Measurements from ENCODE around the gene TBC1D22B. TPM values are rescaled to one million over a fixed set of nuclear protein-coding genes. Genes with fewer than 3 reads are reported as not detected.

The TBC1D22B gene
- total RNA-seq, 1 experiment from 2014 or later = 3.4 TPM

DNA sequence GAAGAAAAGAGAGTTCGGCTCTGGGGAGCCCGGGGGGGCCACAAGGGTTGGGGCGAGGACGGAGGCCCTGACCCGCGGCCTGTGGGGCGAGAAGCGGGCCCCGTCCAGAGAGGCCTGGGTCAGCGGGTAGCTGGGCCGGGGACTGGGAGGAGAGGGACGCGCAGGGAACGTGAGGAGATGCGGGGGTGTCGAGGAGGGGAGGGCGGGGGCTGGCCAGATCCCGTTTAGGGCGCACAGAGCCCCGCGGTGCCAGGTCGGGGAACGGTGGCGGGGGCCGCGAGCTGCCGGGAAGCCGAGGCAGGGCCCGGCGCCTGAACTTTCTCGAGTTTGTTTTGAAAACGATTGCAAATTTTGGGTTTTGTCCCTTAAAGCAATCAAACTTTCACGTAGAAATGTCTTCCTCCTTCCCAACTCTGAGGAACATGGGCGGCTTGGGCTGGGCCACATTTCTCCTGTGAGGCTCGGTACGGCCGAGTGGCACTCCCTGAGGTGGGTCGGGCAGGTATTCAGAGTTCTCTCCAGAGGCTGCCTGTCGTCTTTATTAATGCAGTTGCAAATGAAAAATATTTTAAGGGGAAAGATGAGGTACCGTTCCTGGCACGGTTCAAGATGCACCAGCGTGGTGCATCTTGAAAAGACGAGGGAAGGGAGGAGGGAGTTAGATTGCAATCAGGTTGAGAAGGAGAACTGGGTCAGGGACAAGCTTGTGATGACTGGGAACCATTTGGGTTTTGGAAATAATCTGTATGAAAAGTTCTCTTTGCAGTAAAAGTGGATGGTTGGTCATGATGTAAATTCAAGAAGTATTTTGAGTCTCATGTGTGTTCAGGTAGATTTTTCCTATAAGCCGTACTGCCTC is 97.2 kb downstream of the TBC1D22B start:
- no peak for DNase-seq (ENCODE audit: low spot score)

DNA sequence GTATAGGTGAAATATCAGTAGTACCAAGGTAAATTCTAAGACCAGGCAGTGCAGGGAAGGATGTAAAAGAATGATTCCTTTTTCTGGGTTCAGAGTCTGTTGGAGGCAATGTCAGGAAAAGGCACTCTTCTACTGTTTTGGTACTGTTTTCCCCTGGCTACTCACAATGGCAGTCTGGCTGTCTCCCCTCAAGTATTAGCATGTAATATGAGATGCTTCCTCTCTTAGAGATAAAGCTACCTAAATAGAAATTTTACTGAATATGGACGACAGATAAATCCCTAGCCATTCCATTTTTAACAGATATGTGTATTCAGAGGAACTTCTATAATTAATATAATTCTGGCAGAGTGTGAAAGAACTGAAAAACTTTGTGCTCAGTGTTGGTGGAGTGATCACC is 99.7 kb downstream of the TBC1D22B start:
- no peak for DNase-seq (ENCODE audit: low spot score)

DNA sequence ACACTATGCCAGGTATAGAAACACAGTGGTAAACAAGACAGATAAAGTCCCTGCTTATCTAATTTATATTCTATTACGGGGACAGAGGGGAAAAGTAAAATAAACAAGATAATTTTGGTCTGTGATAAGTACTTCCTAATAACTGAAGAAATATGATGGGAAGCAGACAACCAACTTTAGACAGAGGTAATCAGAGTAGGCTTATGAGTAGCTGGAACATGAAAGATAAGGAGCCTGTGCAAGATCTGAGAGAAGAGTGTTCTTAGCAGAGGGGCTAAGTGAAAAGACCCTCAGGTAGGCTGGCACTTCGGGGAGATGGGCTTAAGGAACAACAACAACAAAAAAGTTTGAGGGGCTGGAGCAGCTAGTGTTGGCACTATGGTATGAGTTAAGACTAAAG is 100.3 kb downstream of the TBC1D22B start:
- no peak for DNase-seq (ENCODE audit: low spot score)

DNA sequence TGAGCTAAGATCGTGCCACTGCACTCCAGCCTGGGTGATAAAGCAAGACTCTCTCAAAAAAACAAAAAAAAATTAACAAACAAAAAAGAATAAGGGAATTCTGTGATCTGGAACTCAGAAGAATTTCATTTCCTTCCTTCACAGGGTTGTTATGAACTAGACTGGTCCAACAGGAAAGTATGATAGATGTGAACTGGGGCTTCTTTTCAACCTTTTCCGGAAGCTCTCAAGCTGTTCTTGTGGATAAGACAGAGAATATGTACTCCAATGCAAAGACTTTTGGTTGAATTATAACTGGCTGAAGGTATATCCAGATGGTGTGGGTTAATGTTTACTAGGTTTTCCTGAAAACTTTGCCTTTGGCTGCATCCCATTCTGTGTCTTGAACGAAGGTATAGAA is 101.5 kb downstream of the TBC1D22B start:
- DNase-seq (ENCODE audit: low spot score) = no peak

- DNase-seq (ENCODE audit: low spot score) = no peak
These were observed 104.7 kb downstream of the TBC1D22B start for GRCh38 chr6:37362101-37362828.

GRCh38 chr6:37365791-37366190 is 108.2 kb downstream of the TBC1D22B start:
- no peak for DNase-seq (ENCODE audit: low spot score)

- DNase-seq (ENCODE audit: low spot score) = no peak
These were observed 109.3 kb downstream of the TBC1D22B start for GRCh38 chr6:37366910-37367309.

DNA sequence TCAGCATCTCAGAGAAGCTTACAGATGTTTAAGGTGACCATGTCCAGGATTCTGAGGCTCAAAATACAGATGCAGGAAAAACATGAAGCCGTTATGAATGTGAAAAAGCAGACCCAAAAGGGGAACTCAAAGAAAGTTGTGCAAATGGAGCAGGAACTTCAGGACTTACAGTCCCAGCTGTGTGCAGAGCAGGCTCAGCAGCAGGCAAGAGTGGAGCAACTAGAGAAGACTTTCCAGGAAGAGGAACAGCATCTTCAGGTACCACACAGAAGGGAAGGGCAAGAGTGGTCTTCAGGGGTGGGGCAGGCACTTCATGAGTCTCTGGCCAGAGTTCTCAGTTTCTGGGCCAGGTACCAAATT is 111.4 kb downstream of the TBC1D22B start:
- DNase-seq (ENCODE audit: low spot score) = no peak

GRCh38 chr6:37369321-37370201 is 112.0 kb downstream of the TBC1D22B start:
- DNase-seq (ENCODE audit: low spot score) = no peak

DNA sequence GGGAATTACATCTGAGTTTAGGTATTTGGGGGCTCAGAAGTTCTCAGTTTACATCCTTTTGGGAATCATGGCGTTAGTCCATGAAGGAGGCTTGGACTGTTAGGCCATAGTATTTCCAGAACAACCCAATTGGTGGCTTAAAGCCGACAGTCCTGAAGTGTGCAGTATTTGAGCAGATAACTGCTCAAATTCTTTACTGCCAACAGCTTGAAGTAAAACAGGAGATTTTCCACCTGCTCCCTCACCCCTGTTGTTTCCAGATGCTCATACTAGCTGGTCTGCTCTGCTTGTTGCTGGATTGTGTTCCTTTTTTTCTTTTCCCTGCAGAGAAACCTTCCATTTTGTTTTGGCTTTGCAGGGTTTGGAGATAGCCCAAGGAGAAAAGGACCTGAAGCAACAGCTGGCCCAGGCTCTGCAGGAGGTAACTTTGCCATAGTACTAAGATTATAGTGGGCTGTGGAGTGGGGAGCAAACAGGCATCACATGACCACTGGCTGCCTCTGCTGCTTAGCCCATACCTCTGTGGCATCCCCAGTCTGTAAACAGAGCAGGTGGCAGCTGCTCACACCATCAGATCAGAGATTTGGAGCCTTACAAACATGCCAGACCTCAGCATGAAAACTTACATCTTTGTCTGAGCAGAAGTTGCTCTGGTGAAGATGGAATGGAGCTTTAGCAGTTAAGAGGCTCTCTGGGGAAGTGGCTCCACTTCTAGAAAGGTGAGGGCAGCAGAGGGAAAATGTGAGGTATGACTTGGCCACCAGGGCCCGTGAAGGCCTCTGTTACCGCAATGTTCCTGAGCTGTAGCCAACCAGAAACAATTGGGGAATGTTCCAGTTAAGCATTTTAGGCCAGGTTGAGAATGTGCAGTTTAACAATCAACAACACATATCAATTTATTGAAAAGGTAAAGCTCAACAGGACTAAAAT is 113.8 kb downstream of the TBC1D22B start:
- no peak for DNase-seq (ENCODE audit: low spot score)

- DNase-seq (ENCODE audit: low spot score) = no peak
These were observed 114.5 kb downstream of the TBC1D22B start for GRCh38 chr6:37372116-37372515.

GRCh38 chr6:37373822-37374471 is 116.4 kb downstream of the TBC1D22B start:
- DNase-seq (ENCODE audit: low spot score) = no peak

- DNase-seq (ENCODE audit: low spot score) = no peak
These were observed 117.8 kb downstream of the TBC1D22B start for GRCh38 chr6:37375376-37375775.

DNA sequence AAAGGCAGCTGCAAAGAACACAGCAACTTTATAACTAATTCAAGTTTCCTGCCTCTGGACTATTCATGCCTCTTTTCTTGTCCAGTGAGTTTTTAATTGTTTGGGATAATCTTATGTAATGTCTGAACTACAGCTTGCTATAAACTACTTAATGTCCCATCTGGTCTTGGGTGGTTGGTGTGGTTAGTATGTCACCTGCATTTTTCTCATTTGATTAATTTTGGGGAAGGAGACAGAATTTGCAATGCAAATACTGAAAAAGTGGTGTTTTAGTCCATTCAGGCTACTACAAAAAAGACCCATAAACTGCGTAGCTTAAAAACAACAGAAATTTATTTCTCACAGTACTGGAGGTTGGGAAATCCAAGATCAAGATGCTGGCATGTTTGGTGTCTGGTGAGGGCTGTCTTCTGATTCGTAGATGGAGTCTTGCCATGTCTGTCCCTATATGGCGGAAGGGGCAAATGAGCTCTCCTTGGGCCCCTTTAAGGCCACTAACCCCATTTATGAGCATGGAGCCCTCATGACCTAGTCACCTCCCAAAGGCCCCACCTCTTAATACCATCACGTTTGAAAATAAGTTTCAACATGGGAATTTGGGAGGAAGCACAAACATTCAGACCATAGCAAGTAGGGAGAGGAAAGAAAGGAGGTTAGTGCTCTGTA is 118.6 kb downstream of the TBC1D22B start:
- no peak for DNase-seq (ENCODE audit: low spot score)

DNA sequence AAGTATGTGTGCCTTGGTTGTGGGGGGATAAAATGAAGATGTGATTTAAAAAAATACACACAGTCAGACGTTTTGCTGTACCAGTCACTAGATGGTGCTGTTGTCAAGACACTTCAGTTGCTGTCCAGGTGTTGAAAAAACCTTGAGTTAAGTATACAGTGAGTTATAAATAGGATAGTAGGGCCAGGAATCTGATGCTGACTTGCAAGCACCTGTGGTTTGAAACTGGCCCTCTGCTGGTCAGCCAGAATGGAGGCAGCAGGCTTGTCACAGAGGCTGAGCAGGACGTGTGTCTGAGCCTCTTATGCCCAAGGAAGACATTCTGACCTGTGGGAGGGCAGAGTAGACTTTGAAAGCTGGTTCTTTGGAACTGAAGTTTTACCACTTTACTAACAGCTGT is 124.0 kb downstream of the TBC1D22B start:
- peak; percentile 71 for DNase-seq (ENCODE audit: low spot score)

Other genes with a start within 250 kb of the TBC1D22B start
- gene PIM1, start 87.6 kb upstream of the TBC1D22B start, total RNA-seq (2014; rRNA removed; shearing (Covaris generic)) = 10.6 and 20.7 TPM in 2 replicates
- gene TMEM217, start 372 bp downstream of the TBC1D22B start, total RNA-seq (2014; rRNA removed; shearing (Covaris generic)) = 0.12 and 3.2 TPM in 2 replicates
- gene RNF8, start 96.2 kb downstream of the TBC1D22B start, total RNA-seq (2014; rRNA removed; shearing (Covaris generic)) = 35.7 and 40.2 TPM in 2 replicates
- gene CMTR1, start 175.4 kb downstream of the TBC1D22B start, total RNA-seq (2014; rRNA removed; shearing (Covaris generic)) = 24.1 and 26.3 TPM in 2 replicates
- gene CCDC167, start 242.1 kb downstream of the TBC1D22B start, total RNA-seq (2014; rRNA removed; shearing (Covaris generic)) = 53.8 and 96.5 TPM in 2 replicates